SK-N-MC (cell line): ENCODE measurements around the gene NR3C1.

Experiments
- EZH2 ChIP-seq: fragments of 200-600 bp; sonication (generic); IDR thresholded peaks from one replicate; pipeline ENCODE4 v1.6.1; 2017; ENCODE audit warnings: antibody characterized with exemption
- FOXP2 ChIP-seq: optimal IDR thresholded peaks from 2 replicates; pipeline ENCODE3; 2011; ENCODE audit warnings: mild to moderate bottlenecking, moderate library complexity; ENCODE audit not compliant: insufficient read depth; ENCODE audit errors: extremely low read length, control extremely low read depth
- POLR2AphosphoS5 ChIP-seq: IDR thresholded peaks from 2 replicates; pipeline ENCODE4 v1.6.1; 2012; ENCODE audit warnings: mild to moderate bottlenecking, low read depth, low read length, borderline replicate concordance

- no peak for TF ChIP-seq EZH2
- TF ChIP-seq POLR2AphosphoS5, result no peak
- TF ChIP-seq FOXP2, result no peak
Observed at GRCh38 chr5:143306040-143306439, 97.4 kb downstream of the NR3C1 start.
